Activated B cell treated with CpG ODN at 0.5 μM for 24 hours (primary cell): ENCODE results near the gene HES6. TPM values are rescaled to one million over a fixed set of nuclear protein-coding genes. Genes with fewer than 3 reads are reported as not detected.
"Not testable (repeated sequence)": the region's sequence is repeated elsewhere in the genome, so short reads cannot be mapped to it uniquely, and the experiment has no call there.

ENCODE experiments used
- ATAC-seq: fragments of 200-7000 bp; cut with Tn5 transposase; one replicate; pipeline ENCODE4 v1.10.0; 2021; ENCODE audit warnings: low read depth, mild to moderate bottlenecking, moderate library complexity
- CTCF ChIA-PET: fragments of 350-600 bp; sonication (Branson Sonifier 250); formaldehyde crosslinking; loops from one replicate; lab custom pipeline; 2021; ENCODE audit warnings: antibody characterized with exemption; lab: Charles Lee
- POLR2A ChIA-PET: fragments of 350-600 bp; sonication (Branson Sonifier 250); formaldehyde crosslinking; loops from one replicate; lab custom pipeline; 2021; ENCODE audit warnings: antibody characterized with exemption; lab: Charles Lee
- DNase-seq: peaks from one replicate; pipeline ENCODE4 v3.0.0; 2022
- H3K27ac Mint-ChIP-seq: one replicate; pipeline ENCODE4 v1.8.0; 2020; ENCODE audit warnings: mixed read lengths
- H3K27me3 Mint-ChIP-seq: one replicate; pipeline ENCODE4 v1.8.0; 2021; ENCODE audit warnings: mixed read lengths
- H3K36me3 Mint-ChIP-seq: one replicate; pipeline ENCODE4 v1.8.0; 2021; ENCODE audit warnings: low read depth, mixed read lengths
- H3K4me1 Mint-ChIP-seq: one replicate; pipeline ENCODE4 v1.8.0; 2021; ENCODE audit warnings: mixed read lengths
- H3K4me3 Mint-ChIP-seq: one replicate; pipeline ENCODE4 v1.8.0; 2020; ENCODE audit warnings: mild to moderate bottlenecking, mixed read lengths
- H3K9me3 Mint-ChIP-seq: one replicate; pipeline ENCODE4 v1.8.0; 2020; ENCODE audit warnings: mixed read lengths
- CTCF ChIP-seq: fragments of 200-600 bp; IDR thresholded peaks from one replicate; pipeline ENCODE4 v1.8.0; 2022; ENCODE audit warnings: antibody characterized with exemption, mild to moderate bottlenecking
- intact Hi-C: fragments of 100-400 bp; cut with micrococcal nuclease; formaldehyde crosslinking; loops from one replicate; pipeline ENCODE4 v1.15.1; 2024
- total RNA-seq: library from RNA; stranded (reverse); gene quantifications from 2 replicates; pipeline ENCODE4 v1.2.3, GENCODE V29; 2022

The HES6 gene
- total RNA-seq, 1 donor from 2014 or later: 5.0 TPM

DNA sequence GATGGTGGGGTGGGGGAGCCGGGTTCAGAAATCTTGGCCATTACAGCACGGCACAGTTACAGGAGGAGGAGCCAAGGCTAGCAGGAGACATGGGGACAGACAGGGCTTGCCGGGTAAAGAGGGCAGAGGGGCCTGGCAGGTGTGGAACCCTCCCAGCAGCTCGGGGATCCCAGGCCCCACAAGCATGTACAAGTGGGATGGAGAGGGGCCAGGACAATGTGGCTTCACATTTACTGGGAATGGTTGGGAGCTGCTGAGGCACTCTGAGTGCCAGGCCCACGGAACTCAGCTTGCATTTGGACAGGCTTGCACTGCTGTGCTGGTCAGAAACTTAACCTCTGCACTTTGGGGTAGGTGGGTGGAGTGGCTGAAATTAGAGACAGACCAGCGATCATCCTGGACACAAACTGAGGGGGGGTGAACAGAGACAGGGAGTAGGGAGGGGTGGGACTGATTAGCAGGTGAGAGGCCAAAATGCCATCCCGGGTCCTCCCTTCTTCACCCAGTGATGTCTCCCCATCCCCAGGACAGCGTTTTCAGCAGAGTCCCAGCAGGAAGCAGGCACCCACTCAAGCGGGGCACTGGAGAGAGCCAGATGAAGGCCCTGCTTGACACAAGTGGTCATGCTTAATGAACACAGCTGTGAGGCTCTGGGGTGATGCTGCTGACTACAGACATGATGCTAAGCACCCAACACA, 38.9 kb upstream of the HES6 start:
- DNase-seq (no peak), ATAC-seq (no peak)
- intact Hi-C loops: no loop called here
- Mint-ChIP-seq H3K27ac (no peak overlapping the region), H3K9me3 (no peaks in the 10 kb centered on the region), H3K27me3 (no peaks in the 10 kb centered on the region), H3K4me1 (peaks cover 25% of the 10 kb centered on the region), H3K4me3 (no peak overlapping the region), H3K36me3 (peaks cover 42% of the 10 kb centered on the region)
- ChIA-PET POLR2A (no interaction called here), CTCF (no interaction called here)
- no peak for TF ChIP-seq CTCF

GRCh38 chr2:238277695-238278094, 37.9 kb upstream of the HES6 start:
- POLR2A ChIA-PET: no interaction called here
- CTCF ChIA-PET: no interaction called here
- no peak for ATAC-seq
- intact Hi-C loops: no loop called here
- H3K27me3 Mint-ChIP-seq: no peaks in the 10 kb centered on the region
- no peaks in the 10 kb centered on the region for H3K9me3 Mint-ChIP-seq
- no peak overlapping the region for H3K27ac Mint-ChIP-seq
- peaks cover 52% of the 10 kb centered on the region for H3K36me3 Mint-ChIP-seq
- H3K4me3 Mint-ChIP-seq: no peak overlapping the region
- TF ChIP-seq CTCF: no peak
- DNase-seq: no peak
- H3K4me1 Mint-ChIP-seq: peaks cover 15% of the 10 kb centered on the region

- ChIA-PET CTCF (interaction anchor here (1.5 kb wide), 1 partner anchor 11 kb away, joined by 3 read pairs; no protein-coding TSS in a partner anchor), POLR2A (no interaction called here)
- Mint-ChIP-seq H3K9me3 (no peaks in the 10 kb centered on the region), H3K27me3 (no peaks in the 10 kb centered on the region), H3K4me1 (no peaks in the 10 kb centered on the region), H3K27ac (no peak overlapping the region), H3K4me3 (no peak overlapping the region), H3K36me3 (peaks cover 83% of the 10 kb centered on the region)
- DNase-seq (no peak), ATAC-seq (no peak)
- TF ChIP-seq CTCF: no peak
- intact Hi-C loops: no loop called here
These were observed 34.5 kb upstream of the HES6 start for GRCh38 chr2:238274152-238274865.

- intact Hi-C loops, ATAC-seq, H3K27ac Mint-ChIP-seq, H3K4me3 Mint-ChIP-seq, H3K4me1 Mint-ChIP-seq, H3K9me3 Mint-ChIP-seq, H3K27me3 Mint-ChIP-seq, DNase-seq, CTCF ChIA-PET, POLR2A ChIA-PET: not testable (repeated sequence)
- H3K36me3 Mint-ChIP-seq: peaks cover 85% of the 10 kb centered on the region
These were observed 33.6 kb upstream of the HES6 start for GRCh38 chr2:238273433-238273832.

DNA sequence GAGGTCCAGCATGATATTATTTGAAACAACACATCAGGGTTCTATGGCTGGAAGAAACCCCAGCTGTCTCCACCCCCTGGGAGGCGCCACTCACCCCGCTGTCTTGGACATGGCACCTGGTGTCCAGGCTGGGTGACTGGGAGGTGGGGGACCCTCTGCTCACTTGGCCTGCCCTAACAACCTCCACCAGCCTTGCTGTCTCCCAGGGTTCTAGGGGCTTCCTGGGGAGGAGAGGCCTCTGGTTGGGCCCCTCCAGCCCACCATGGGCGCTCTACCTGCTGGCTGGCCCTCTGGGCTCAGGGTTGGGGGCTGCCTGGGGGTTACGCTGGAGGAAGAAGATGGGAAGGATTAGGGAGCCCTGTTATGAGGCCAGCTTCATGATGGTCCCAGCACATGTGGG, 32.3 kb upstream of the HES6 start:
- Mint-ChIP-seq H3K9me3 (no peaks in the 10 kb centered on the region), H3K27ac (no peak overlapping the region), H3K36me3 (peaks cover 86% of the 10 kb centered on the region), H3K4me3 (no peak overlapping the region), H3K4me1 (no peaks in the 10 kb centered on the region), H3K27me3 (no peaks in the 10 kb centered on the region)
- ChIA-PET POLR2A (no interaction called here), CTCF (no interaction called here)
- ATAC-seq (no peak), DNase-seq (no peak)
- no peak for TF ChIP-seq CTCF
- intact Hi-C loops: no loop called here

DNA sequence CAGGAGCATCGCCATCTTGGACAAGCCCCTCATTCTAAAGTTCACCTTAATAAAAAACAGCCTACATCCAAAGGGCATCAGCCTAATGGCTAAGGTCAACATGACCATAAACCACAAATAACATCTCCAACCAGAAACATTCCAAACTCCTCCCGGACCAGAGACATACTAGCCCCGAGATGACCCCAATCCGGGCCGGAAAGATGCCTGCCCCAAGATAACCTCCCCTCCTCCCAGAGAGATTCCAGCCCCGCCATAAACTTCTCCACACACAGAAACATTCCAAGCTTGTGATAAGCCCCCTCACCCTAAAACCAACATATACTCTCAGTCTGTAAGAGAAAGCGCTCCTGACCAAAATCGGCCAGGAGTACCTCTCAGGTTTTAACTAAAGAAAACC, 31.8 kb upstream of the HES6 start:
- intact Hi-C loops, H3K27me3 Mint-ChIP-seq, H3K9me3 Mint-ChIP-seq, CTCF ChIA-PET, H3K4me3 Mint-ChIP-seq, POLR2A ChIA-PET, H3K27ac Mint-ChIP-seq, H3K4me1 Mint-ChIP-seq, ATAC-seq, DNase-seq: not testable (repeated sequence)
- peaks cover 84% of the 10 kb centered on the region for H3K36me3 Mint-ChIP-seq
